ENCODE measurements around the gene ZC3H10.

Gene ZC3H10

DNA sequence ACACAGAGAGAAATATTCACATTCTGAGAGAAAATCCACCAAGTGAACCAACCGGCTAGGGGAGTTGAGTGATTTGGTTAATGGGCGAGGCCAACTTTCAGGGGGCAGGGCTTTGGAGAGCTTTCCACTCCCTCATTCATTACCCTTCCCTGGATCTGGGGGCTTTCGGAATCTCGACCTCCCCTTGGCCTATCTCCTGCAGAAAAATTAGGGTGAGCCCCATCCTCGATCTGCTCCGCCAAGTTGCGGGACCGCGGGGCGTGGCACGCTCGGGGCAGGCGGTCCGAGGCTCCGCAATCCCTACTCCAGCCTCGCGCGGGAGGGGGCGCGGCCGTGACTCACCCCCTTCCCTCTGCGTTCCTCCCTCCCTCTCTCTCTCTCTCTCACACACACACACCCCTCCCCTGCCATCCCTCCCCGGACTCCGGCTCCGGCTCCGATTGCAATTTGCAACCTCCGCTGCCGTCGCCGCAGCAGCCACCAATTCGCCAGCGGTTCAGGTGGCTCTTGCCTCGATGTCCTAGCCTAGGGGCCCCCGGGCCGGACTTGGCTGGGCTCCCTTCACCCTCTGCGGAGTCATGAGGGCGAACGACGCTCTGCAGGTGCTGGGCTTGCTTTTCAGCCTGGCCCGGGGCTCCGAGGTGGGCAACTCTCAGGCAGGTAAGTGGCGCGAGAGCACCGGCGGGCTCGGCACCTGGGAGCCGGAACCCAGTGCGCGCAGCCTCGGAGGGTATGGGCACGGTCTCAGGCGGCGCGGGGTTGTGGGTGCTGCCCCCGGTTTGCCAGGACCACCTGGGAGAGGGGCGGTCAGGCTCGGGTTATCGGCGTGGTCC is 38.1 kb upstream of the ZC3H10 start, which contains the start of gene ERBB3:
TSS of gene ERBB3 (plus strand) at position 443 of the 833 bp plus-strand sequence. CDS start at position 579, 136 bp downstream.
- DNase-seq (ENCODE audit: low read depth): no peak
- H3K4me3 ChIP-seq (ENCODE audit: low read length): peak within 1 kb of the TSS; percentile 66
- TF ChIP-seq CTCF (conservative IDR thresholded peaks at IDR 0.05; ENCODE audit: low read depth, low read length): no peak

GRCh38 chr12:56080556-56081138 is 37.4 kb upstream of the ZC3H10 start:
- H3K4me3 ChIP-seq (ENCODE audit: low read length): peak overlapping the region; percentile 66

GRCh38 chr12:56081393-56082347 is 36.4 kb upstream of the ZC3H10 start:
- no peak for TF ChIP-seq CTCF (conservative IDR thresholded peaks at IDR 0.05; ENCODE audit: low read depth, low read length)
- DNase-seq (ENCODE audit: low read depth): no peak
- no peak overlapping the region for H3K4me3 ChIP-seq (ENCODE audit: low read length)

More at GRCh38 chr12:56080556-56081138, 37.4 kb upstream of the ZC3H10 start:
- no peak for TF ChIP-seq CTCF (conservative IDR thresholded peaks at IDR 0.05; ENCODE audit: low read depth, low read length)
- no peak for DNase-seq (ENCODE audit: low read depth)

DNA sequence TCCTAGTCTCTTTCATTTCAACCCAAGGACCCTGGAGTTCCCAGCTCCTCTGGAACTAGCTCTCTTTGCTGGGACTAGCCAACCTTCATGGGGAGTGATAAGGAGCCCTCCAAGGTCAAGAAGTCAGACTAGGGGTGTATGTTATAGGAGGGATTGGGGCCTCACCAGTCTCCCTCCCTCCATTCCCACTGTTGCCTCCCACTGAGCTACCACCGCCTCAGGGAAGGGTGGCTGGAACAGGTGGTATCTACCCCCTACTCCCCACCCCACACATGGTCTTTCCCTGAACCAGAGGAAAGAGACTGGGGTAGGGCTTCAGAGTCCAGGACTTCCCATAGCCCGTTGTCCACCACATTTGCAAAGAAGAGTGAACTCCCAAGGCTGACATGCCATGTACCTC is 35.7 kb upstream of the ZC3H10 start:
- TF ChIP-seq CTCF (conservative IDR thresholded peaks at IDR 0.05; ENCODE audit: low read depth, low read length): no peak
- H3K4me3 ChIP-seq (ENCODE audit: low read length): no peak overlapping the region
- no peak for DNase-seq (ENCODE audit: low read depth)

DNA sequence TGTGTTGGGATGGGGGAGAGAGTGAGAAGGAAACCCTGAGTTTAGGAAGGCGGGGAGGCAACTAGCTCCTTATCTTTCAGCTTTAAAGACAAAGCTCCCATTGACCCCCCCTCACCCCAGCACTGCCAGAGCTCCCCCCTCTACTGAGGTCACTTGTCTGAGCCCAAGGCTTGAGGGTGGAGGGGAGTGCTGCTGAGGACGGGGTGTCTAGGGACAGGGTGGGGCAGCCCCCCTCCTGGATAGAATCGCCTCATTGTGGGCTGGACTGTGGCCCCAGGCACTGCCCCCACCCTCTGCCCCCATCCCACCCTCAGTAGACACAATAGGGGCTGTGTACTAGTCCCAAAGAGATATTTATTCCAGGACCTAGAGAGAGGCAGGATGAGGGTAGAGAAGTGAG is 35.1 kb upstream of the ZC3H10 start:
- no peak for DNase-seq (ENCODE audit: low read depth)
- no peak for TF ChIP-seq CTCF (conservative IDR thresholded peaks at IDR 0.05; ENCODE audit: low read depth, low read length)
- no peak overlapping the region for H3K4me3 ChIP-seq (ENCODE audit: low read length)

DNA sequence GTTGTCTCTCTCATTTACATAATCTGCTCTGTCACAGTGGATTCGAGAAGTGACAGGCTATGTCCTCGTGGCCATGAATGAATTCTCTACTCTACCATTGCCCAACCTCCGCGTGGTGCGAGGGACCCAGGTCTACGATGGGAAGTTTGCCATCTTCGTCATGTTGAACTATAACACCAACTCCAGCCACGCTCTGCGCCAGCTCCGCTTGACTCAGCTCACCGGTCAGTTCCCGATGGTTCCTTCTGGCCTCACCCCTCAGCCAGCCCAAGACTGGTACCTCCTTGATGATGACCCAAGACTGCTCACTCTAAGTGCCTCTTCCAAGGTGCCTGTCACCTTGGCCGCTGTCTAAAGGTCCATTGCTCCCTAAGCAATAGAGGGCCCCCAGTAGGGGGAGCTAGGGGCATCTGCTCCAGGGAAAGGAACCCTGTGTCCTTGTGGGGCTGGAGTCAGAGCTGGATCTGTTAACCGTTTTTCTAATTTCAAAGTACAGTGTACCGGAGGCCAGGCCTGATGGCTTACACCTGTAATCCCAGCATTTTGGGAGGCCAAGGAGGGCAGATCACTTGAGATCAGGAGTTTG is 33.0 kb upstream of the ZC3H10 start:
- TF ChIP-seq CTCF (conservative IDR thresholded peaks at IDR 0.05; ENCODE audit: low read depth, low read length): peak; percentile 60
- no peak overlapping the region for H3K4me3 ChIP-seq (ENCODE audit: low read length)
- no peak for DNase-seq (ENCODE audit: low read depth)

Data from retinal pigment epithelial cell (primary cell).